SK-N-SH treated with all-trans-retinoic acid at 6 μM for 48 hours (cell line): Measurements from ENCODE around the gene KATNA1.

Source experiments
- ATAC-seq: fragments of 200-7000 bp; cut with Tn5 transposase; 3 replicates; pipeline ENCODE4 v1.9.1; 2020; ENCODE audit warnings: mild to moderate bottlenecking, moderate library complexity
- ARNTL ChIP-seq: fragments of 450-650 bp; formaldehyde crosslinking; IDR thresholded peaks from 2 replicates; pipeline ENCODE4 v1.5.0; 2020; ENCODE audit warnings: low read depth, mild to moderate bottlenecking, moderate library complexity, borderline replicate concordance
- BACH2 ChIP-seq: fragments of 250-450 bp; sonication (Bioruptor Pico); IDR thresholded peaks from 2 replicates; pipeline ENCODE4 v1.9.0; 2021; ENCODE audit warnings: mild to moderate bottlenecking, borderline replicate concordance
- CREB5 ChIP-seq: fragments of 250-450 bp; sonication (Bioruptor Pico); IDR thresholded peaks from 2 replicates; pipeline ENCODE4 v1.5.1; 2020; ENCODE audit warnings: low read depth, mild to moderate bottlenecking, moderate library complexity
- CSDC2 ChIP-seq: fragments of 250-450 bp; sonication (Bioruptor Pico); IDR thresholded peaks from 2 replicates; pipeline ENCODE4 v1.5.0; 2020; ENCODE audit warnings: mild to moderate bottlenecking, moderate library complexity
- CSRNP3 ChIP-seq: fragments of 250-450 bp; sonication (Bioruptor Pico); IDR thresholded peaks from 2 replicates; pipeline ENCODE4 v1.5.1; 2021; ENCODE audit warnings: mild to moderate bottlenecking, moderate library complexity
- ESRRG ChIP-seq: fragments of 250-450 bp; sonication (Bioruptor Pico); IDR thresholded peaks from 2 replicates; pipeline ENCODE4 v1.6.1; 2021; ENCODE audit warnings: mild to moderate bottlenecking
- GLIS3 ChIP-seq: fragments of 250-450 bp; sonication (Bioruptor Pico); IDR thresholded peaks from 2 replicates; pipeline ENCODE4 v1.5.0; 2020; ENCODE audit warnings: mild to moderate bottlenecking, moderate library complexity
- ISL1 ChIP-seq: fragments of 250-450 bp; sonication (Bioruptor Pico); IDR thresholded peaks from 2 replicates; pipeline ENCODE4 v2.1.2; 2022; ENCODE audit warnings: mild to moderate bottlenecking, moderate library complexity
- OSR1 ChIP-seq: fragments of 250-450 bp; sonication (Bioruptor Pico); IDR thresholded peaks from 2 replicates; pipeline ENCODE4 v1.8.0; 2022; ENCODE audit warnings: moderate library complexity, mild to moderate bottlenecking, inconsistent platforms
- POU6F1 ChIP-seq: fragments of 250-450 bp; sonication (Bioruptor Pico); IDR thresholded peaks from 2 replicates; pipeline ENCODE4 v1.8.0; 2021; ENCODE audit warnings: low read depth, mild to moderate bottlenecking, moderate library complexity, borderline replicate concordance
- PPARA ChIP-seq: fragments of 250-450 bp; sonication (Bioruptor Pico); IDR thresholded peaks from 2 replicates; pipeline ENCODE4 v1.5.0; 2020; ENCODE audit warnings: mild to moderate bottlenecking, borderline replicate concordance
- RARB ChIP-seq: fragments of 250-450 bp; sonication (Bioruptor Pico); IDR thresholded peaks from 2 replicates; pipeline ENCODE4 v1.8.0; 2021; ENCODE audit warnings: mild to moderate bottlenecking, moderate library complexity
- SNAI2 ChIP-seq: fragments of 250-450 bp; sonication (Bioruptor Pico); IDR thresholded peaks from 2 replicates; pipeline ENCODE4 v1.5.0; 2020; ENCODE audit warnings: mild to moderate bottlenecking, moderate library complexity
- TCF4 ChIP-seq: fragments of 250-450 bp; sonication (Bioruptor Pico); IDR thresholded peaks from 2 replicates; pipeline ENCODE4 v1.8.0; 2021; ENCODE audit warnings: mild to moderate bottlenecking, moderate library complexity, borderline replicate concordance
- TOX ChIP-seq: fragments of 250-450 bp; sonication (Bioruptor Pico); IDR thresholded peaks from 2 replicates; pipeline ENCODE4 v1.8.0; 2021; ENCODE audit warnings: mild to moderate bottlenecking, moderate library complexity, borderline replicate concordance
- TSHZ2 ChIP-seq: fragments of 250-450 bp; sonication (Bioruptor Pico); IDR thresholded peaks from 2 replicates; pipeline ENCODE4 v1.5.0; 2020; ENCODE audit warnings: mild to moderate bottlenecking, moderate library complexity
- ZC3H10 ChIP-seq: fragments of 250-450 bp; sonication (Bioruptor Pico); IDR thresholded peaks from 2 replicates; pipeline ENCODE4 v1.5.1; 2021; ENCODE audit warnings: mild to moderate bottlenecking, moderate library complexity
- ZFP3 ChIP-seq: fragments of 250-450 bp; sonication (Bioruptor Pico); IDR thresholded peaks from 2 replicates; pipeline ENCODE4 v1.5.0; 2020; ENCODE audit warnings: mild to moderate bottlenecking, moderate library complexity
- ZFP30 ChIP-seq: fragments of 450-650 bp; formaldehyde crosslinking; IDR thresholded peaks from 2 replicates; pipeline ENCODE4 v1.5.0; 2022; ENCODE audit warnings: mild to moderate bottlenecking, moderate library complexity
- ZNF565 ChIP-seq: fragments of 450-650 bp; formaldehyde crosslinking; conservative IDR thresholded peaks from 2 replicates; pipeline ENCODE4 v1.5.0; 2020; ENCODE audit warnings: low read depth, mild to moderate bottlenecking, moderate library complexity
- ZNF70 ChIP-seq: fragments of 450-650 bp; formaldehyde crosslinking; IDR thresholded peaks from 2 replicates; pipeline ENCODE4 v1.5.0; 2020; ENCODE audit warnings: mild to moderate bottlenecking, moderate library complexity
- ZNF8 ChIP-seq: fragments of 450-650 bp; formaldehyde crosslinking; IDR thresholded peaks from 2 replicates; pipeline ENCODE4 v1.5.0; 2020; ENCODE audit warnings: mild to moderate bottlenecking, moderate library complexity

Gene KATNA1

GRCh38 chr6:149651056-149651455, 2.5 kb upstream of the KATNA1 start (continued):
- TF ChIP-seq CSDC2 (CRISPR knock-in tag), result no peak
- TF ChIP-seq CREB5, result no peak
- TF ChIP-seq ZFP3, result no peak
- no peak for TF ChIP-seq RARB
- TF ChIP-seq TOX (CRISPR knock-in tag), result no peak
- no peak for TF ChIP-seq GLIS3 (CRISPR knock-in tag)
- TF ChIP-seq POU6F1 (CRISPR knock-in tag), result no peak
- no peak for TF ChIP-seq ZNF565 (CRISPR knock-in tag)

- TF ChIP-seq PPARA (CRISPR knock-in tag), result no peak
- TF ChIP-seq OSR1 (CRISPR knock-in tag), result no peak
- no peak for TF ChIP-seq POU6F1 (CRISPR knock-in tag)
- no peak for TF ChIP-seq ARNTL (CRISPR knock-in tag)
- TF ChIP-seq ZNF8 (CRISPR knock-in tag), result no peak
- TF ChIP-seq ZFP30 (CRISPR knock-in tag), result no peak
- TF ChIP-seq BACH2 (CRISPR knock-in tag), result no peak
- TF ChIP-seq ESRRG (CRISPR knock-in tag), result no peak
- TF ChIP-seq TCF4 (CRISPR knock-in tag), result no peak
- no peak for TF ChIP-seq ZC3H10 (CRISPR knock-in tag)
- TF ChIP-seq GLIS3 (CRISPR knock-in tag), result no peak
- TF ChIP-seq ISL1, result no peak
- no peak for TF ChIP-seq CREB5
- no peak for TF ChIP-seq CSRNP3 (CRISPR knock-in tag)
- TF ChIP-seq TSHZ2 (CRISPR knock-in tag), result no peak
- TF ChIP-seq SNAI2 (CRISPR knock-in tag), result no peak
- no peak for TF ChIP-seq RARB
- TF ChIP-seq ZNF70 (CRISPR knock-in tag), result no peak
- ATAC-seq, result no peak
Measured at GRCh38 chr6:149646599-149646998, 1.9 kb downstream of the KATNA1 start.
